ENCODE data around the gene PLD4.

The PLD4 gene

GRCh38 chr14:104928391-104929133 is 3.9 kb downstream of the PLD4 start:
- DNase-seq (ENCODE audit: low read depth) = no peak
- H3K4me3 ChIP-seq (ENCODE audit: control insufficient read depth, low read depth, low read length) = no peak overlapping the region
- no peak for TF ChIP-seq CTCF (conservative IDR thresholded peaks at IDR 0.05; ENCODE audit: control insufficient read depth, insufficient read depth, low read depth, low read length)

GRCh38 chr14:104929268-104930230 is 4.9 kb downstream of the PLD4 start:
- DNase-seq (ENCODE audit: low read depth) = no peak
- no peak overlapping the region for H3K4me3 ChIP-seq (ENCODE audit: control insufficient read depth, low read depth, low read length)
- no peak for TF ChIP-seq CTCF (conservative IDR thresholded peaks at IDR 0.05; ENCODE audit: control insufficient read depth, insufficient read depth, low read depth, low read length)

- no peak for DNase-seq (ENCODE audit: low read depth)
- TF ChIP-seq CTCF (conservative IDR thresholded peaks at IDR 0.05; ENCODE audit: control insufficient read depth, insufficient read depth, low read depth, low read length) = no peak
- H3K4me3 ChIP-seq (ENCODE audit: control insufficient read depth, low read depth, low read length) = no peak overlapping the region
Measured at GRCh38 chr14:104930526-104931303, 6.0 kb downstream of the PLD4 start.

- no peak overlapping the region for H3K4me3 ChIP-seq (ENCODE audit: control insufficient read depth, low read depth, low read length)
- DNase-seq (ENCODE audit: low read depth) = no peak
- no peak for TF ChIP-seq CTCF (conservative IDR thresholded peaks at IDR 0.05; ENCODE audit: control insufficient read depth, insufficient read depth, low read depth, low read length)
Measured at GRCh38 chr14:104931304-104931770, 6.7 kb downstream of the PLD4 start.

- no peak for DNase-seq (ENCODE audit: low read depth)
- no peak for TF ChIP-seq CTCF (conservative IDR thresholded peaks at IDR 0.05; ENCODE audit: control insufficient read depth, insufficient read depth, low read depth, low read length)
- no peak overlapping the region for H3K4me3 ChIP-seq (ENCODE audit: control insufficient read depth, low read depth, low read length)
Measured at GRCh38 chr14:104931771-104932675, 7.3 kb downstream of the PLD4 start.
